B cell (primary cell): Measurements from ENCODE around the gene KRTAP10-2. TPM values are rescaled to one million over a fixed set of nuclear protein-coding genes. Genes with fewer than 3 reads are reported as not detected.

Experiments
- ATAC-seq: fragments of 200-7000 bp; cut with Tn5 transposase; one replicate; pipeline ENCODE4 v1.10.0; 2021; ENCODE audit warnings: low read depth, mild to moderate bottlenecking, moderate number of reproducible peaks, moderate library complexity
- CTCF ChIA-PET: fragments of 350-600 bp; sonication (Branson Sonifier 250); formaldehyde crosslinking; loops from one replicate; lab custom pipeline; 2021; ENCODE audit warnings: antibody characterized with exemption, inconsistent platforms; lab: Charles Lee
- POLR2A ChIA-PET: fragments of 350-600 bp; sonication (Branson Sonifier 250); formaldehyde crosslinking; loops from one replicate; lab custom pipeline; 2021; ENCODE audit warnings: antibody characterized with exemption; lab: Charles Lee
- DNase-seq: peaks from one replicate; pipeline ENCODE4 v3.0.0; 2013
- H2AFZ ChIP-seq: 2 replicates; pipeline ENCODE4 v1.6.1; 2012; ENCODE audit warnings: mild to moderate bottlenecking, low read depth, low read length; ENCODE audit not compliant: insufficient read depth, poor library complexity, severe bottlenecking
- H3K27ac ChIP-seq, 2 donors: 1 replicate in 1 of 2; 2 replicates in 1 of 2; pipeline ENCODE4 v1.5.1; 2012 to 2013; ENCODE audit warnings: low read length in 2 of 2, mild to moderate bottlenecking in 2 of 2, moderate library complexity in 1 of 2
- H3K27me3 ChIP-seq, 4 experiments: fragments of 200-600 bp in 1 of 4; sonication (generic) in 1 of 4; replicated peaks in 1 of 4; 1 replicate in 2 of 4; 2 replicates in 2 of 4; pipeline versions ENCODE4 v1.6.1 to v1.7.0; 2013 to 2016; ENCODE audit warnings: low read length in 3 of 4, mild to moderate bottlenecking in 2 of 4, mixed read lengths in 1 of 4, moderate library complexity in 1 of 4; ENCODE audit not compliant: insufficient read depth in 4 of 4, control insufficient read depth in 3 of 4; ENCODE audit errors: control extremely low read depth in 1 of 4
- H3K36me3 ChIP-seq, 2 experiments: replicated peaks in 1 of 2; 1 replicate in 1 of 2; 2 replicates in 1 of 2; pipeline versions ENCODE4 v1.6.1 to v1.7.1; 2013; ENCODE audit warnings: low read length in 1 of 2; ENCODE audit not compliant: insufficient read depth in 2 of 2, control insufficient read depth in 1 of 2; ENCODE audit errors: control extremely low read depth in 1 of 2, extremely low read depth in 1 of 2
- H3K4me1 ChIP-seq, 2 donors: fragments of 200-600 bp in 1 of 2; sonication (generic) in 1 of 2; 1 replicate in 1 of 2; 2 replicates in 1 of 2; pipeline versions ENCODE4 v1.5.1 to v1.6.1; 2013 to 2017; ENCODE audit warnings: low read length in 2 of 2; ENCODE audit not compliant: control insufficient read depth in 2 of 2, insufficient read depth in 2 of 2
- H3K4me2 ChIP-seq: replicated peaks from 2 replicates; pipeline ENCODE3; 2012; ENCODE audit warnings: mild to moderate bottlenecking, low read depth, low read length; ENCODE audit not compliant: poor library complexity, severe bottlenecking
- H3K4me3 ChIP-seq, 5 experiments: fragments of 200-600 bp in 1 of 5; sonication (generic) in 1 of 5; 1 replicate in 3 of 5; 2 replicates in 2 of 5; pipeline versions ENCODE4 v1.5.1 to v1.7.0; 2011 to 2016; ENCODE audit warnings: low read length in 4 of 5, mild to moderate bottlenecking in 4 of 5, low read depth in 2 of 5, control low read depth in 1 of 5, moderate library complexity in 1 of 5; ENCODE audit not compliant: insufficient read depth in 1 of 5; ENCODE audit errors: control extremely low read depth in 1 of 5, extremely low read depth in 1 of 5
- H3K79me2 ChIP-seq: fragments of 200-600 bp; sonication (generic); one replicate; pipeline ENCODE4 v1.6.0; 2016; ENCODE audit warnings: low read length; ENCODE audit not compliant: control insufficient read depth, insufficient read depth
- H3K9ac ChIP-seq: fragments of 200-600 bp; sonication (generic); 2 replicates; pipeline ENCODE4 v1.6.1; 2017; ENCODE audit warnings: mild to moderate bottlenecking, low read length, moderate library complexity
- H3K9me3 ChIP-seq, 3 donors: one replicate each; pipeline versions ENCODE4 v1.6.1 to v1.7.1; 2013; ENCODE audit warnings: low read length in 2 of 3; ENCODE audit not compliant: control insufficient read depth in 2 of 3, insufficient read depth in 1 of 3; ENCODE audit errors: control extremely low read depth in 1 of 3
- H4K20me1 ChIP-seq: 2 replicates; pipeline ENCODE4 v1.6.0; 2012; ENCODE audit warnings: mild to moderate bottlenecking, low read length; ENCODE audit not compliant: insufficient read depth, control insufficient read depth, poor library complexity, severe bottlenecking
- H3K27ac Mint-ChIP-seq: one replicate; pipeline ENCODE4 v1.8.0; 2021; ENCODE audit warnings: mixed read lengths
- H3K27me3 Mint-ChIP-seq: one replicate; pipeline ENCODE4 v1.8.0; 2021; ENCODE audit warnings: mixed read lengths
- H3K4me1 Mint-ChIP-seq: one replicate; pipeline ENCODE4 v1.8.0; 2021; ENCODE audit warnings: mixed read lengths
- H3K4me3 Mint-ChIP-seq: one replicate; pipeline ENCODE4 v1.8.0; 2021; ENCODE audit warnings: mixed read lengths
- H3K9me3 Mint-ChIP-seq: one replicate; pipeline ENCODE4 v1.8.0; 2022; ENCODE audit warnings: mixed read lengths; ENCODE audit not compliant: insufficient read depth
- CTCF ChIP-seq: fragments of 200-600 bp; IDR thresholded peaks from one replicate; pipeline ENCODE4 v1.8.0; 2022; ENCODE audit warnings: antibody characterized with exemption, mild to moderate bottlenecking
- EZH2 ChIP-seq: IDR thresholded peaks from 2 replicates; pipeline ENCODE4 v1.6.1; 2012; ENCODE audit warnings: borderline replicate concordance, low read depth, mild to moderate bottlenecking, moderate library complexity, low read length; ENCODE audit not compliant: insufficient read depth, poor library complexity, severe bottlenecking
- WGBS: methylation state at CpG from one replicate; pipeline ENCODE4 v1.1.5; 2013; ENCODE audit warnings: missing lambda C conversion rate; ENCODE audit not compliant: insufficient coverage; 5-methylcytosine and 5-hydroxymethylcytosine counted together
- intact Hi-C: fragments of 100-400 bp; cut with micrococcal nuclease; formaldehyde crosslinking; loops from one replicate; pipeline ENCODE4 v1.10.0; 2022
- polyA plus RNA-seq: library from polyadenylated mRNA; depleted of rRNA; stranded (reverse); fragments of >200 nt; gene quantifications from 2 replicates; pipeline ENCODE4 v1.2.3, GENCODE V29; 2012
- total RNA-seq, 2 donors: library from RNA; stranded (reverse); fragments of 120-200 nt in 1 of 2; gene quantifications; 1 replicate in 1 of 2; 2 replicates in 1 of 2; pipeline versions ENCODE4 v1.2.3 to v1.2.4, GENCODE V29; 2013 to 2022

The KRTAP10-2 gene
- total and polyA plus RNA-seq, 2 donors (not counting 1 experiment from before 2014, with no cell fraction given) = not detected

- H3K9me3 ChIP-seq = peaks cover 0 to 29% (median 11%) of the 10 kb centered on the region in 3 donors
- 87% methylated on average over 14 of the region's 15 CpGs for WGBS
- ATAC-seq (no peak), DNase-seq (no peak)
- H2AFZ ChIP-seq = no peak overlapping the region
- H4K20me1 ChIP-seq = no peaks in the 10 kb centered on the region
- Mint-ChIP-seq H3K4me3 (no peak overlapping the region), H3K9me3 (peaks cover 5% of the 10 kb centered on the region), H3K27ac (no peak overlapping the region), H3K27me3 (peaks cover 33% of the 10 kb centered on the region), H3K4me1 (no peaks in the 10 kb centered on the region)
- ChIA-PET CTCF (no interaction called here), POLR2A (no interaction called here)
- H3K4me1 ChIP-seq = no peaks in the 10 kb centered on the region
- no peak overlapping the region for H3K4me3 ChIP-seq
- TF ChIP-seq CTCF = no peak
- TF ChIP-seq EZH2 = no peak
- no peaks in the 10 kb centered on the region for H3K36me3 ChIP-seq
- H3K9ac ChIP-seq = no peak overlapping the region
- H3K27me3 ChIP-seq = peaks cover 0 to 4% (median 0%) of the 10 kb centered on the region in 4 experiments
- no peaks in the 10 kb centered on the region for H3K79me2 ChIP-seq
- no peak overlapping the region for H3K27ac ChIP-seq
- H3K4me2 ChIP-seq = no peak overlapping the region
- intact Hi-C loops = no loop called here
Measured at GRCh38 chr21:44572959-44573583, 21.8 kb upstream of the KRTAP10-2 start.
